GM12878 (cell line): ENCODE measurements around the gene RARB. TPM values are rescaled to one million over a fixed set of nuclear protein-coding genes. Genes with fewer than 3 reads are reported as not detected.

Experiments
- ATAC-seq: fragments of 200-7000 bp; cut with Tn5 transposase; 3 replicates; pipeline ENCODE4 v1.9.1; 2020; ENCODE audit warnings: mild to moderate bottlenecking, moderate library complexity
- BruUV-seq: library from RNA; stranded (reverse); fragments of 400-500 nt; replicated peaks from 2 replicates; lab custom pipeline; 2021; lab: Mats Ljungman, UMichigan
- CTCF ChIA-PET: fragments of 300-600 bp; sonication (Branson Sonifier 250); formaldehyde crosslinking; extraction: SDS; loops from one replicate; lab custom pipeline; 2021; ENCODE audit warnings: inconsistent platforms; lab: Yijun Ruan, JAX
- POLR2A ChIA-PET: fragments of 350-600 bp; formaldehyde crosslinking; extraction: SDS; loops from one replicate; lab custom pipeline; 2021; ENCODE audit warnings: inconsistent platforms; lab: Charles Lee
- RAD21 ChIA-PET: fragments of 300-600 bp; sonication (Branson Sonifier 250); formaldehyde crosslinking; loops from one replicate; lab custom pipeline; 2023; ENCODE audit warnings: antibody characterized with exemption; ENCODE audit not compliant: unreplicated experiment; lab: Charles Lee
- SMC1A ChIA-PET: fragments of 300-600 bp; sonication (Branson Sonifier 250); formaldehyde crosslinking; loops from one replicate; lab custom pipeline; 2023; ENCODE audit not compliant: unreplicated experiment, uncharacterized antibody; lab: Charles Lee
- DNase-seq: peaks from one replicate; pipeline ENCODE4 v3.0.0-alpha.2; 2011; ENCODE audit warnings: low read depth, low spot score
- FAIRE-seq: peaks from 3 replicates; lab custom pipeline; 2011; peaks lifted over from hg19 to GRCh38; lab: Jason Lieb, UNC
- H2AFZ ChIP-seq: 2 replicates; pipeline ENCODE4 v1.6.0; 2011; ENCODE audit warnings: low read depth, low read length, control low read depth; ENCODE audit not compliant: control insufficient read depth
- H3K27ac ChIP-seq: 2 replicates; pipeline ENCODE4 v1.5.1; 2011; ENCODE audit warnings: control low read depth; ENCODE audit not compliant: control insufficient read depth, insufficient read depth
- H3K27me3 ChIP-seq, 2 experiments: replicated peaks in 1 of 2; 2 replicates each; pipeline versions ENCODE4 v1.6.0 to v1.6.1; 2011; ENCODE audit warnings: low read length in 1 of 2; ENCODE audit not compliant: control insufficient read depth in 2 of 2, insufficient read depth in 2 of 2
- H3K36me3 ChIP-seq, 2 experiments: 2 replicates each; pipeline ENCODE4 v1.5.1; 2011; ENCODE audit warnings: low read length in 1 of 2; ENCODE audit not compliant: control insufficient read depth in 2 of 2, insufficient read depth in 2 of 2
- H3K4me1 ChIP-seq: 2 replicates; pipeline ENCODE4 v1.6.1; 2011; ENCODE audit warnings: mild to moderate bottlenecking, low read length, moderate library complexity, mixed read lengths; ENCODE audit not compliant: control insufficient read depth, insufficient read depth
- H3K4me2 ChIP-seq: 2 replicates; pipeline ENCODE4 v1.6.0; 2011; ENCODE audit warnings: control low read depth; ENCODE audit not compliant: control insufficient read depth, insufficient read depth
- H3K4me3 ChIP-seq: fragments of 200-600 bp; sonication (generic); 2 replicates; pipeline ENCODE4 v1.5.1; 2016
- H3K79me2 ChIP-seq: 2 replicates; pipeline ENCODE4 v1.6.0; 2011; ENCODE audit warnings: low read length; ENCODE audit not compliant: control insufficient read depth, insufficient read depth
- H3K9ac ChIP-seq: 2 replicates; pipeline ENCODE4 v1.8.0; 2011; ENCODE audit warnings: low read length, control low read depth, mixed read lengths; ENCODE audit not compliant: control insufficient read depth, insufficient read depth
- H3K9me3 ChIP-seq: replicated peaks from 3 replicates; pipeline ENCODE4 v1.5.1; 2011; ENCODE audit warnings: mild to moderate bottlenecking, low read length; ENCODE audit not compliant: control insufficient read depth, insufficient read depth
- H4K20me1 ChIP-seq: 2 replicates; pipeline ENCODE4 v1.6.0; 2011; ENCODE audit not compliant: control insufficient read depth, insufficient read depth
- E4F1 ChIP-seq: fragments of 450-650 bp; IDR thresholded peaks from 2 replicates; pipeline ENCODE4 v1.6.1; 2018; ENCODE audit warnings: borderline replicate concordance, mild to moderate bottlenecking; ENCODE audit not compliant: partially characterized antibody
- EED ChIP-seq: sonication (generic); IDR thresholded peaks from 2 replicates; pipeline ENCODE4 v1.6.1; 2016; ENCODE audit warnings: antibody characterized with exemption, low read depth
- HCFC1 ChIP-seq: fragments of 150-350 bp; IDR thresholded peaks from 2 replicates; pipeline ENCODE4 v1.6.1; 2014; ENCODE audit warnings: low read length
- ZBTB11 ChIP-seq: fragments of 450-650 bp; formaldehyde crosslinking; IDR thresholded peaks from 2 replicates; pipeline ENCODE4 v1.5.0; 2022; ENCODE audit warnings: mild to moderate bottlenecking, missing genetic modification characterization
- WGBS: methylation state at CpG from one replicate; pipeline ENCODE4 v1.1.6; 2016; ENCODE audit warnings: low lambda C conversion rate; ENCODE audit not compliant: insufficient replicate concordance, insufficient coverage; ENCODE audit errors: missing lambda C conversion rate; 5-methylcytosine and 5-hydroxymethylcytosine counted together
- in situ Hi-C: fragments of 300-500 bp; cut with MboI; formaldehyde crosslinking; loops from 9 replicates; pipeline ENCODE4 v1.14.3; 2018; ENCODE audit warnings: mixed read lengths
- intact Hi-C: fragments of 100-400 bp; cut with micrococcal nuclease; formaldehyde crosslinking; loops from one replicate; pipeline ENCODE4 v1.14.2; 2022; ENCODE audit not compliant: unreplicated experiment
- polyA plus RNA-seq, 11 experiments: library from polyadenylated mRNA; depleted of rRNA in 4 of 11; unstranded in 6 of 11; stranded (reverse) in 5 of 11; fragments of >200 nt; fragmentation: Nextera tagmentation in 4 of 11; fragmentation: Illumina TruSeq in 1 of 11; extraction: Ambion mirVana in 4 of 11; extraction: Trizol in 1 of 11; gene quantifications; 1 replicate in 1 of 11; 2 replicates in 10 of 11; pipeline versions ENCODE4 v1.2.1 to v1.2.3, GENCODE V29; 2011 to 2016; ENCODE audit warnings: inconsistent platforms in 2 of 11, missing spikeins in 2 of 11, low read depth in 1 of 11
- total RNA-seq, 4 experiments: library from RNA; depleted of rRNA in 3 of 4; stranded (reverse); fragments of >200 nt in 3 of 4; fragmentation: Illumina TruSeq in 1 of 4; extraction: Trizol in 1 of 4; gene quantifications; 2 replicates each; pipeline versions ENCODE4 v1.2.1 to v1.2.3, GENCODE V29; 2013 to 2021

The RARB gene
- total and polyA plus RNA-seq, 10 of the 15 experiments (the other 5 are each of a cell fraction or from before 2014, with no cell fraction given) = 0.05 to 0.06 TPM; not detected in 8

GRCh38 chr3:25567388-25567787 lies 139.3 kb downstream of the RARB start (continued):
- TF ChIP-seq ZBTB11 (CRISPR knock-in tag) = no peak
- TF ChIP-seq EED = no peak
- TF ChIP-seq E4F1 = no peak

GRCh38 chr3:25567806-25568524 lies 139.9 kb downstream of the RARB start:
- no peaks in the 10 kb centered on the region; a peak in 1 of 4 replicates for H3K27me3 ChIP-seq
- CTCF ChIA-PET = no interaction called here
- 63% methylated on average over 14 of the region's 14 CpGs for WGBS
- POLR2A ChIA-PET = no interaction called here
- no peaks in the 10 kb centered on the region for H3K4me1 ChIP-seq
- H2AFZ ChIP-seq = no peak overlapping the region
- no TSS peak for BruUV-seq
- no peaks in the 10 kb centered on the region; the same call in 1 of the 2 replicates for H4K20me1 ChIP-seq
- no peaks in the 10 kb centered on the region for H3K79me2 ChIP-seq
- no peak overlapping the region for H3K4me3 ChIP-seq
- H3K4me2 ChIP-seq = no peak overlapping the region
- intact Hi-C loops = no loop called here
- no peak overlapping the region for H3K27ac ChIP-seq
- H3K9me3 ChIP-seq = no peaks in the 10 kb centered on the region
- TF ChIP-seq HCFC1 = no peak
- FAIRE-seq (no peak), ATAC-seq (no peak), DNase-seq (no peak)
- H3K36me3 ChIP-seq = no peaks in the 10 kb centered on the region
- H3K9ac ChIP-seq = no peak overlapping the region
- SMC1A ChIA-PET = interaction anchor here (0.5 kb wide), 1 partner anchor 899 kb away, joined by 3 read pairs; no protein-coding TSS in a partner anchor
- in situ Hi-C loops = no loop called here
- RAD21 ChIA-PET = no interaction called here
